GM21367 (cell line): ENCODE results near the gene GRIK2.
"Not testable (repeated sequence)": the region's sequence is repeated elsewhere in the genome, so short reads cannot be mapped to it uniquely, and the experiment has no call there.

ENCODE experiments used
- ATAC-seq: cut with Tn5 transposase; IDR thresholded peaks from one replicate; pipeline ENCODE4 v1.9.1; 2021; ENCODE audit not compliant: unreplicated experiment

Gene GRIK2

GRCh38 chr6:101393251-101393828 is at the start of gene GRIK2:
Gene GRIK2, plus strand, starts transcription at chr6:101393708.
- no peak for ATAC-seq

DNA sequence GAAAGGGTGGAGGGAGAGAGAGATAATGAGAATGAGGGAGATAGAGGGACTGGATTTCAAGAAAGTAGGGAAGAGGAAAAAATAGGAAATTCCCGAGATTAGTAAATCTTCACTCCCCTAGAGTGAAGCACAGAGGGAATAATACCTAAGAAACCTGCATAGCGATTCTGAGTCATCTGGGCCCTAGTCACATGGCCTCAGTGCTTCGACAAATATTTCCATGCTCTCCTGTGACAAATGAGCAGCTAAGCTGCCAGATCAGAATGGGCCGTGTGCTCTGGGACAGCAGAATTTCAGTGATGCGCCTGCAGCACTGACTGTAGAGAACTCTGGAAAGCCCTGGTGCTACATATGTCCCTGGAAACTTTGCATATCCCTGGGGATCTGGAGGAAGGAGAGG is 48.6 kb upstream of the GRIK2 start:
- no peak for ATAC-seq

GRCh38 chr6:101348816-101349215 is 44.7 kb upstream of the GRIK2 start:
- ATAC-seq: no peak

DNA sequence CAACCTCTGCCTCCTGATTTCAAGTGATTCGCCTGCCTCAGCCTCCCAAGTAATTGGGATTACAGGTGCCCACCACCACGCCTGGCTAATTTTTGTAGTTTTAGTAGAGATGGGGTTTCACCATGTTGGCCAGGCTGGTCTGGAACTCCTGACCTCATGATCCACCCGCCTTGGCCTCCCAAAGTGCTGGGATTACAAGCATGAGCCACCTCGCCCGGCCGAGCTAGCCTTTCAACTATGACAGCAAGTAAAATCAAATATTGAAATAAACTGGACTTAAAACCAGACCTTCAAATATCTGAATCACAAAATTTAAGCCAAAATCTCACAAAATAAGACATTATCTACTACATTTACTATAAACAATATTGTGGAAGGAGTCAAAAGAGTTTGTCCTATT is 42.9 kb upstream of the GRIK2 start:
- not testable (repeated sequence) for ATAC-seq

DNA sequence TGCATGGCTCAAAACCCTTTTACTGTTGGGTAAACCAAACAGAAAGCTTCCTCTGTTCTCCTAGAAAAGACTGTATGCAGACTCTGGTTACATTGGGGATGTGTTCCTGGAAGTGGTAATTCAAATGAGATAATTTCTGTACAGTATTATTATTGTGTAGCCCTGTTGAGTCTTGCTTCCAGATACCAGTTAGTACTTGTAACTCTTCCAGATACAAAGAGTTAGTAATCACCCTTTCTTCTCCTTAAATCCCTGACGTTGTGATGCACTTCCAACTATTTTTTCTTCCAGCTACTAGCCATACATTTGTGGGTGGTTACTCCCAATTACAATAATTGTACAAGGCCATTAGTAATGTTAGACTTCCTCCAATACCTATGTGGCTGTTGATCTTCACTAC is 42.3 kb upstream of the GRIK2 start:
- no peak for ATAC-seq

GRCh38 chr6:101352316-101352715 is 41.2 kb upstream of the GRIK2 start:
- ATAC-seq: no peak

- no peak for ATAC-seq
These were observed 28.3 kb upstream of the GRIK2 start for GRCh38 chr6:101365181-101365580.

GRCh38 chr6:101379926-101380325 is 13.6 kb upstream of the GRIK2 start:
- no peak for ATAC-seq

DNA sequence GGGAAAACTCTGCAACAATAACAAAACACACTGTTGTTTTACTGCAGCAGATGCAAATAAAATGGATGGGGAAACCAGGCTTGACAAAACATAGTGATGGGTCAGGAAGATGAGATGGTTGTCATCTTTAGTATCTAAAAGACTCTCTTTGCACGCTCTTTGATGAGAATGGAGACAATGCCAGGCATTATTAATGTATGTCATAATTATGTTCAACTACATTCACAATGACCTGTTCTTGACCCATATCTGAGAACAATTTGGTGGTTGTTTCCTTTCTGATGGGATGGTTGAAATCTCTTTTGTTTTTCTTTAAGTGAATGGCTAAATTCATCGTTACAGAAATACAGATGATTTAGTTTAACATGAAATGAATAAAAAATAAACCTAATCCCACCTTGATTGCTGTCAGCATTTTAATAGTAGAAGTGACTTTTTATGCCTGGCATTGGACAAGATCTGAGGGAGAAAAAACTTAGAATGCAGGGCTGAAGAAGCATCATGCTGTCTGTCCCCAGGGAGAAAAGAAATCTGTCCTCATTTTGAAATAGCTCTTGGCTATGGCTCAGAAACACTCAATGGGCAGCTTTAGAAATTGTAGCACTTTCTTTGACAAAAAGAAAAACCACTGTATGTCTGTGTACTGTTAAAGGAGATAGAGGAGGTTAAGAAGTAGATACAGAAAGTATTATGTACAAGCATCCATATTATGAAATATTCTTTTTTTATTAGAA is 12.4 kb upstream of the GRIK2 start:
- ATAC-seq: no peak

DNA sequence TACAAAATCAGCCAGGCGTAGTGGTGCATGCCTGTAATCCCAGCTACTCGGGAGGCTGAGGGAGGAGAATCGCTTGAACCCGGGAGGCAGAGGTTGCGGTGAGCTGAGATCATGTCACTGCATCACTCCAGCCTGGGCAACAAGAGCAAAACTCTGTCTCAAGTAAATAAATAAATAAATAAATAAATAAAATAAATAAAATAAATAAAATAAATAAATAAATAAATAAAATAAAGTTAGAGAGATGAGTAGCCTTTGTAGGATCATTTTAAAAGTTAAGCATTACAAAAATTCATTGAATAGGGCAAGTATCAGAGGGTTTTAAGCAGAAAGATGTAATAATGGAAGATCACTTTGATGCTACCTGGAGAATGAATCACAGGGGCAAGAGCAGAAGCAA is 9.8 kb upstream of the GRIK2 start:
- ATAC-seq: not testable (repeated sequence)

DNA sequence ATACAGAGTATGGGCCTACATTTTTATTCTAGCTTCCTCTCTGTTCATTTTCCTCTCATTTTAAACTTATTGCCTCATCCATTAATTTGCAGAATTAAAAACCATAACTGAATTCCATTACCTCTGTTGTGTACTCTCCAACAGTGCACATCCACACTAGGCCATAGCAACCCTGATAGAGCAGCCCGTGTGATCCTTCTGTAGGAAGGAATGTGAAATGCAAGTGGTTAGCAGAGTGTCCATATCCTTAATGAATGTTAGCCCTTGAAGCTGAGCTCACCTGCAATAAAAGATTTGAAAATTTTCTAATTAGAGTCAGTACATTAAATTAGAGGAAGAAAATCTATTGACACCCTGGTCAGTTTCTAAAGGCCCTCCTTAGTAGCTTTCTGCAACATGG is 6.5 kb upstream of the GRIK2 start:
- no peak for ATAC-seq

DNA sequence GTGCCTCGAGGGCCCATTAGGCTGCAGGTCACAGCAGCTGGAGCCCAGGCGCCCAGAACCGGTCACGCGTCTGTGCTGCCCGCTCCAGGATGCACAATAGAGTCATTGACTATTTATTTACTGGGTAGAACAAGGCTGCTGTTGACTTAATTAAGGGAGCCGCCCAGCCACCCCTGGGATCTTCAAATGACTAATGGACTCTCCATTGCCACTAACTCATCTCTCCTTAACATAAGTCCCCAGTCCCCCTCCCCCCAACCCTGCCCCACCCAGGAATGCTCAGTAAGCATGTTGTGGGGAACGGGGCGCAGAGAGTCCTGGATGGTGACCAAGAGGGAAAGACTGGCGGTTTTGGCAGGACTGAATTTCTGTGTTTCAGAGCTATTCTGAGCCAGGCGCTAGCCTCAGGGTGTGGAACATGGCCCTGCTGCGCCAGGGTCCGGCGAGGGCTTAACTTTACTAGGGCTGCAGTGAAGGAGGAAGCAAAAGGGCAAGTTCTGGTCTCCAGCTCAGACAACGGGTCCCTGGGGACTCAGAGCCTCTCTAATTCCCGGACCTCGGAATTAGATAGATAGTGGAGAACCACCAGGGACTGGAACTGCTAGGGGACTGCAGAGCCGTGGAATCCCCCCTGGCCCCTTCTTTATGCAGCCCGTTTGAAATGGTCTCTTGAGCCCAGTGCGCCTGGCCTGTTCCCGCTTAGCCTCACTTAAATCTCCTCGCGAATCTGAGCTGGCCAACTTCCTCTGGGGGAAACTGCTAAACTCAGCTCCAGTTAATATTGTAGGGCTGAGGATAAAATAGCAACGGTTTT is 1.5 kb upstream of the GRIK2 start:
- no peak for ATAC-seq

GRCh38 chr6:101392586-101393230 is 800 bp upstream of the GRIK2 start:
- no peak for ATAC-seq

DNA sequence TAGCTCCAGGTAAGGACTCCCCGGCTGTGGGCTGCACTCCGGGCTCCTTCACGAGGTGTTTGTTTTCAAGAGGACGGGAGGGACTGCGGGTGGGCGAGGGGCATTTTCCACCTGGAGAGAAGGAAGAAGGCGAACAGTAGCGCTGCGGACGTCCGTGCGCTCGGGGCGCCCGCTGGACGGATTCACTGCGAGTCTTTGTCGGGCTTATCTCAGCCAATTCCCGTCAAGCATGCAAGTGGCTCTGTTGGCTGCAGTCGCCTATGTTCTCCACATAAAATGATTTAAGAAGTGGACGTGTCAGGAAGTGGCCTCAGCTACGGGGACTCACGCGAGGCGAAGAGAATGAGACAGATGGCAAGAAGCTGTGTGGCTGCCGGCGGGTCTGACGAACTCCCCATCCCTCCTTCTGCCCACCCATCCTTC is 332 bp downstream of the GRIK2 start:
- ATAC-seq: no peak

GRCh38 chr6:101394936-101395335 is 1.4 kb downstream of the GRIK2 start:
- ATAC-seq: no peak

GRCh38 chr6:101395345-101395744 is 1.8 kb downstream of the GRIK2 start:
- ATAC-seq: no peak

GRCh38 chr6:101396548-101397173 is 3.2 kb downstream of the GRIK2 start:
- no peak for ATAC-seq

- ATAC-seq: no peak
These were observed 3.7 kb downstream of the GRIK2 start for GRCh38 chr6:101397199-101397598.

GRCh38 chr6:101398716-101399615 is 5.5 kb downstream of the GRIK2 start:
- ATAC-seq: no peak

DNA sequence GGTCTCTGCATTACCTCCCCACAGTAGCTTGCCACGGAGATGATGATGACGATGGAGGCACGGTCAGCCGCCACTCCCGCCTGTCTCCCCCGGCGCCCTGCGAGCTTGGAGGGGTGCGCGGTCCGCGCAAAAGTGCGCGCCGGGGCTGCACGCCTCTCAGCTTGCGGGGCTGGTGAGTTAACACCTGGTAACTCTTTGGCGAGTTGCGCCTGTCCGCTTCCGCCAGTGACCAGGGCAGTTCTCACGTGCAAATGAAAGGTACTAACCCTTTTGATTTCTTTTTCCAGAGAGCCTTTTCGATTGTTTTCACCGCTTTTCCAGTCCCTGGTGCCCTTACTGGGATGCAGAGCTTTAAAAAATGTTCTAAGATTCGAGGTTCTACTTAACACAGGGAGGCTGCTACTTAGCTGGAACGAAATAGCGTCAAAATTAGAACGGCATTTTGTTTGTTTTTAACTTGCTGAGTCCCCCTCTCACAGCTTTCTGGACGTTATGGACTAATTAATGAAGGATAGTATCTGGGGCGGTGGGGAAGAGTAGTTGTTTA is 6.2 kb downstream of the GRIK2 start:
- ATAC-seq: no peak
